Adrenal gland (tissue), 12 donors: Measurements from ENCODE around the gene THBS2. TPM values are rescaled to one million over a fixed set of nuclear protein-coding genes. Genes with fewer than 3 reads are reported as not detected.

Experiments
- DNase-seq, 7 donors: peaks; one replicate each; pipeline ENCODE4 v3.0.0-alpha.2; 2019 to 2020
- H3K27ac ChIP-seq, 5 donors: fragments of 200-600 bp; sonication (generic) in 4 of 5; 1 replicate in 3 of 5; 2 replicates in 2 of 5; pipeline versions ENCODE4 v1.5.1 to v1.8.0; 2016 to 2020; ENCODE audit warnings: mild to moderate bottlenecking in 1 of 5
- H3K27me3 ChIP-seq: fragments of 200-600 bp; 2 replicates; pipeline ENCODE4 v1.8.0; 2021
- H3K36me3 ChIP-seq, 2 donors: fragments of 200-600 bp; replicated peaks in 1 of 2; 1 replicate in 1 of 2; 2 replicates in 1 of 2; pipeline versions ENCODE4 v1.5.1 to v1.8.0; 2018 to 2022
- H3K4me1 ChIP-seq, 2 donors: fragments of 200-600 bp; replicated peaks in 1 of 2; 1 replicate in 1 of 2; 2 replicates in 1 of 2; pipeline versions ENCODE4 v1.5.1 to v1.8.0; 2018 to 2021
- H3K4me3 ChIP-seq, 4 donors: fragments of 200-600 bp; sonication (generic) in 3 of 4; one replicate each; pipeline ENCODE4 v1.5.1; 2016 to 2018
- H3K9me3 ChIP-seq, 3 donors: fragments of 200-600 bp; sonication (generic) in 1 of 3; replicated peaks in 1 of 3; 1 replicate in 2 of 3; 2 replicates in 1 of 3; pipeline versions ENCODE4 v1.5.1 to v1.8.0; 2016 to 2021
- POLR2A ChIP-seq, 2 donors: fragments of 450-650 bp; IDR thresholded peaks; one replicate each; pipeline ENCODE4 v1.6.1; 2017; ENCODE audit warnings: antibody characterized with exemption in 2 of 2, mild to moderate bottlenecking in 2 of 2, moderate library complexity in 1 of 2
- WGBS, 4 donors: extraction: QIAGEN DNeasy Blood & Tissue Kit in 2 of 4; methylation state at CpG; one replicate each; pipeline versions ENCODE4 v1.1.5 to v1.1.7; 2013 to 2017; 5-methylcytosine and 5-hydroxymethylcytosine counted together
- intact Hi-C, 2 donors: fragments of 100-400 bp; cut with DNase I; formaldehyde crosslinking; loops; one replicate each; pipeline versions ENCODE4 v1.14.1 to v1.15.0; 2022 to 2023
- polyA plus RNA-seq, 3 donors: library from polyadenylated mRNA; stranded (reverse); fragments of 200-250 nt in 2 of 3; fragments of 350-450 nt in 1 of 3; fragmentation: Illumina TruSeq in 1 of 3; extraction: RNeasy Lipid Tissue Mini Kit (QIAGEN cat#74804) in 1 of 3; gene quantifications; one replicate each; pipeline ENCODE4 v1.2.3, GENCODE V29; 2013 to 2014
- total RNA-seq, 9 donors: library from RNA; depleted of rRNA in 4 of 9; stranded (reverse); fragments of >200 nt in 4 of 9; fragments of 120-200 nt in 1 of 9; fragmentation: NEBNext Ultra II Directional in 1 of 9; extraction: Animal tissue kit (Norgen Biotek cat#: 25700) in 1 of 9; gene quantifications; one replicate each; pipeline versions ENCODE4 v1.1.0 to v1.2.4, GENCODE V29; 2013 to 2023
- TF ChIP-seq, protein P1 (sequence below), 6 experiments: fragments of 450-650 bp in 4 of 6; fragments of 200-600 bp in 2 of 6; sonication (generic) in 1 of 6; IDR thresholded peaks; 1 replicate in 5 of 6; 2 replicates in 1 of 6; pipeline versions ENCODE4 v1.5.1 to v1.8.0; 2016 to 2021; ENCODE audit warnings: antibody characterized with exemption in 6 of 6, mild to moderate bottlenecking in 2 of 6, moderate library complexity in 1 of 6
- donor health status: healthy with polysubstance abuse.
- donor health status: Bipolar disorder and iron deficiency.
- donor health status: DM: yes; HTN: yes; CAD: no.
- donor health status: DM: no; HTN: no; CAD: no.
- donor health status: DM: no; HTN: no; CAD: no.
- donor health status: DM: yes; HTN: yes; CAD: no.

THBS2 gene
- total and polyA plus RNA-seq, 12 donors: 5.6 to 72.7 (median 14.8) TPM

DNA sequence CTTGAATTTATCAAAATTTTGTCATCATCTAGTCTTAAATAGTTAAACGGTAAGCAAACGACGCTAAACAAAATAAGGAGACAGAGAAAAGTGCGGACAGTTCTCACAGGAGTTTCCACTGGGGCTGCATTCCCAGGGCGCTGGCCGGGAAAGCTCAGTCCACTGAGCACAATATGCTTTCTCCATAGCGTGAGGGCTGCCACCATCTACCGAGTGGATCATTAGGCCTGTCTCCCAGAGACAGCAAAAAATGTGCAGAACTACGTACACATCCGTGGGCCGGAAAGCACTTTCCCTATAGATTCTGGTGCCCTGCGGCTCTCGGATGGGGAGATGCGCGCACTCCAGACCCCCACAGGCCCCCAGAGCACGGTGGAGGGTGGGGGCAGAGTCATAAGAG, 84.9 kb downstream of the THBS2 start:
- no peaks in the 10 kb centered on the region for H3K4me1 ChIP-seq
- 82 to 88% (median 85%) methylated on average over 11 to 16 of the region's 16 CpGs for WGBS, 4 donors
- H3K27ac ChIP-seq: no peak overlapping the region
- H3K27me3 ChIP-seq: no peaks in the 10 kb centered on the region
- H3K9me3 ChIP-seq: no peaks in the 10 kb centered on the region
- intact Hi-C loops: no loop called here
- no peak for TF ChIP-seq POLR2A (IDR thresholded peaks at IDR 0.05)
- TF ChIP-seq, protein P1, sequence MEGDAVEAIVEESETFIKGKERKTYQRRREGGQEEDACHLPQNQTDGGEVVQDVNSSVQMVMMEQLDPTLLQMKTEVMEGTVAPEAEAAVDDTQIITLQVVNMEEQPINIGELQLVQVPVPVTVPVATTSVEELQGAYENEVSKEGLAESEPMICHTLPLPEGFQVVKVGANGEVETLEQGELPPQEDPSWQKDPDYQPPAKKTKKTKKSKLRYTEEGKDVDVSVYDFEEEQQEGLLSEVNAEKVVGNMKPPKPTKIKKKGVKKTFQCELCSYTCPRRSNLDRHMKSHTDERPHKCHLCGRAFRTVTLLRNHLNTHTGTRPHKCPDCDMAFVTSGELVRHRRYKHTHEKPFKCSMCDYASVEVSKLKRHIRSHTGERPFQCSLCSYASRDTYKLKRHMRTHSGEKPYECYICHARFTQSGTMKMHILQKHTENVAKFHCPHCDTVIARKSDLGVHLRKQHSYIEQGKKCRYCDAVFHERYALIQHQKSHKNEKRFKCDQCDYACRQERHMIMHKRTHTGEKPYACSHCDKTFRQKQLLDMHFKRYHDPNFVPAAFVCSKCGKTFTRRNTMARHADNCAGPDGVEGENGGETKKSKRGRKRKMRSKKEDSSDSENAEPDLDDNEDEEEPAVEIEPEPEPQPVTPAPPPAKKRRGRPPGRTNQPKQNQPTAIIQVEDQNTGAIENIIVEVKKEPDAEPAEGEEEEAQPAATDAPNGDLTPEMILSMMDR (IDR thresholded peaks at IDR 0.05): no peak
- no peak overlapping the region for H3K4me3 ChIP-seq
- peak in 1 of 7 donors; percentile 24 for DNase-seq
- no peaks in the 10 kb centered on the region for H3K36me3 ChIP-seq

DNA sequence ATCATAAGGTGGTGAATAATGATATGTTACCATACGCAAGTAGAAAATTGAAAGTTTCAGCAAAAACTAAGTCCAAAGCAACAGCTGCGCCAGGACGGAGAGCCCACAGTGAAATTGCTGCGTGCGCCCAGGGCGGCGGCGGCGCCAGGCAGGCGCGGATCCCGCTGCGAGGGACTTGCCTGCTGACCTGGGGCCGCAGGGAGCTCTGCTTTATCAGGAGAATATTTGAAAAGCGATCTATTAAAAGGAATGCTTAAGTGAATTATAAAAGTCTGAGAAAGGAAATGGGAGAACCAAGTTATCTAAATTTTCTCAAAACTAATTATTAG, 85.4 kb downstream of the THBS2 start:
- intact Hi-C loops: no loop called here
- Histone ChIP-seq H3K36me3 (no peaks in the 10 kb centered on the region), H3K4me1 (peaks cover 0 to 2% of the 10 kb centered on the region in 2 donors), H3K27me3 (no peaks in the 10 kb centered on the region), H3K4me3 (no peak overlapping the region), H3K27ac (peak overlapping the region in 2 of 5 donors; percentile 23 to 29), H3K9me3 (no peaks in the 10 kb centered on the region)
- DNase-seq: peak in 1 of 7 donors; percentile 4
- WGBS, 4 donors: 90 to 94% (median 94%) methylated on average over 15 of the region's 15 CpGs
- TF ChIP-seq, protein P1 (IDR thresholded peaks at IDR 0.05): no peak
- TF ChIP-seq POLR2A (IDR thresholded peaks at IDR 0.05): no peak

DNA sequence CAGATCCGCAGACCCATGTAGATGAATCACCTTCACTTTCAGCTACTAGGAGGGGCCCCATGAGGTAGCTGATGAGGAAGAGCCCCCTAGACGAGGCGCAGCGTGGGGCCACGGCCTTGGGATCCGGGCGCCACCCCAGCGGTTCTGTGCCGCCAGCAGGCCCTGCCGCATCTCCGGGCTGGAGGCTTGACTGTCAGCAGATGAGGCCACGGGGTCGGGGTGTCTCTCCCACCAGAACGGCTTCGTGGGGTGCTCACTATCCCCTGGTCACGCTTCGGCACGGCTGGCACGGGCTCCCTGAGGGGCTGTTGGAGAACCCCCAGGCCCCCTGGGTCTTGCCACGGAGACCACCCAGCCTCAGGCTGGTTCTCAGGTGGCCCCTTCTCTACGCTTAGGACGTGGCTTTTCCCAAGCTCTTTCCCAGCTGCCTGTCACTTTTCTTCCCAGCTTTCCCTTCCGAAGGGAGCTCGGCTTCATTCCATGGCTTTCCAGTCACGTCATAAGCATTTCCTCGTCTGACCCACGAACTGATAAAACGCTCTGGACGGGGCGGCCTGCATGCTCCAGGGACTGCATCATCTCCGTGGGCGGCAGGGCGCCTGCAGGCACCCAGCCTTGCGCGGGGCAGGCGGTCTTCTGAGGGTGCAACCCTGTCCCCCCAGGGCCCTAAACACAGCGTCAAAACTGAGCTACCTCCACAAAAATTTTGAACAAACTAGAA, 85.9 kb downstream of the THBS2 start:
- intact Hi-C loops: no loop called here
- Histone ChIP-seq H3K4me1 (peaks cover 0 to 8% of the 10 kb centered on the region in 2 donors), H3K27ac (peak overlapping the region in 2 of 5 donors; percentile 30 to 65), H3K36me3 (no peaks in the 10 kb centered on the region), H3K27me3 (no peaks in the 10 kb centered on the region), H3K9me3 (no peaks in the 10 kb centered on the region), H3K4me3 (no peak overlapping the region)
- WGBS, 4 donors: 73 to 81% (median 76%) methylated on average over 24 to 37 of the region's 37 CpGs
- DNase-seq: peak in 3 of 7 donors; percentile 33 to 73 (median 37)
- TF ChIP-seq, protein P1 (IDR thresholded peaks at IDR 0.05): no peak
- no peak for TF ChIP-seq POLR2A (IDR thresholded peaks at IDR 0.05)

DNA sequence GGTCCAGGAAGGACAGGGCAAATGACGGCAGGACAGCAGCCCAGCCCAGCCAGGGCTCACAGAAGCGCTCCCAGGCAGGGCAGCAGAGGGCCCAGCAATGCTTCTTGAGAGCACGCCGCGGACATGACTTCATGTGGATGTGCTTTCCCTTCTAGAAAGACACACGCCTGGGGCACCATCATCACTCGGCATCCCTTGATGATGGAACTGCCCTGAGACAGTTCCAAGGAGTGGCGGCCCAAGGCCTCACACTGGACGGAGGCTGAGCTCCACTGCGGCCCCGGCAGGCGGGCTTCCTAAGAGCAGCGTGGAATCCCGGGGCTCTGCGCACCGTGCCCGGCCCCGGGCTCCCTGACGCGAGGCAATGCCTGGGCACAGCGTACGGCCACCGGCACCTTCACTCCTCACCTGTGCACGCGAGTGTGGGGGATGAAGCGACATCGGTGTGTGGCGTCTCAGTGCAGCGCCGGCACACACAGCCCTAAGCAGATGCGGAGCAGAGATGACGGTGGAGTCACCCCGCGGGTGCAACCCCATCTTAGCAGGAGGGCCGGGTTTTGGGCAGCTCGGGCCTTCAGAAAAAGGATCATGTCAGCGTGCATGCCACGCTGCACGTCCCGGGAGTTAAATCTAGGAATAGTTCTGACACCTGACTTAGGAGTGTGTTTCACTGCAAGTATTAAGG, 86.6 kb downstream of the THBS2 start:
- TF ChIP-seq, protein P1 (IDR thresholded peaks at IDR 0.05): no peak
- TF ChIP-seq POLR2A (IDR thresholded peaks at IDR 0.05): no peak
- peak overlapping the region in 1 of 5 donors; percentile 65 for H3K27ac ChIP-seq

More for the DNA sequence above, 86.6 kb downstream of the THBS2 start:
- Histone ChIP-seq H3K4me3 (no peak overlapping the region), H3K9me3 (no peaks in the 10 kb centered on the region), H3K36me3 (no peaks in the 10 kb centered on the region), H3K27me3 (no peaks in the 10 kb centered on the region), H3K4me1 (peaks cover 0 to 9% of the 10 kb centered on the region in 2 donors)
- intact Hi-C loops: no loop called here
- WGBS, 4 donors: 94 to 97% (median 96%) methylated on average over 27 to 40 of the region's 40 CpGs
- peak in 1 of 7 donors; percentile 27 for DNase-seq
